KG1 (cell line): Measurements from ENCODE around the gene REXO1.
"Not testable (repeated sequence)": the region's sequence is repeated elsewhere in the genome, so short reads cannot be mapped to it uniquely, and the experiment has no call there.

ENCODE experiments used
- DNase-seq: peaks from one replicate; lab custom pipeline; 2025; lab: John Stamatoyannopoulos, UW

REXO1 gene

GRCh38 chr19:1876496-1877279 lies 28.4 kb upstream of the REXO1 start:
- not testable (repeated sequence) for DNase-seq

GRCh38 chr19:1875646-1876495 lies 27.6 kb upstream of the REXO1 start:
- peak; percentile 51 for DNase-seq

GRCh38 chr19:1875265-1875645 lies 27.0 kb upstream of the REXO1 start:
- DNase-seq: not testable (repeated sequence)

- DNase-seq: no peak
Observed at GRCh38 chr19:1874554-1875185, 26.4 kb upstream of the REXO1 start.

- DNase-seq: no peak
Observed at GRCh38 chr19:1873524-1874473, 25.5 kb upstream of the REXO1 start.

- DNase-seq: no peak
Observed at GRCh38 chr19:1872807-1873523, 24.7 kb upstream of the REXO1 start.

GRCh38 chr19:1871630-1872029 lies 23.3 kb upstream of the REXO1 start:
- no peak for DNase-seq

- DNase-seq: no peak
Observed at GRCh38 chr19:1871140-1871597, 22.9 kb upstream of the REXO1 start.

- DNase-seq: no peak
Observed at GRCh38 chr19:1868971-1869370, 20.7 kb upstream of the REXO1 start.

- no peak for DNase-seq
Observed at GRCh38 chr19:1867349-1867724, 19.1 kb upstream of the REXO1 start.

- DNase-seq: no peak
Observed at GRCh38 chr19:1866693-1867348, 18.5 kb upstream of the REXO1 start.

GRCh38 chr19:1865172-1866010 lies 17.1 kb upstream of the REXO1 start:
- DNase-seq: no peak

GRCh38 chr19:1864480-1865171 lies 16.3 kb upstream of the REXO1 start:
- DNase-seq: peak; percentile 67

GRCh38 chr19:1863638-1864479 lies 15.6 kb upstream of the REXO1 start:
- peak; percentile 92 for DNase-seq

- no peak for DNase-seq
Observed at GRCh38 chr19:1863328-1863637, 15.0 kb upstream of the REXO1 start, which contains the start of gene KLF16. TSS of gene KLF16 (minus strand) at chr19:1863579. CDS start at chr19:1863497, 82 bp downstream.

GRCh38 chr19:1862424-1863327 lies 14.4 kb upstream of the REXO1 start:
- DNase-seq: no peak

GRCh38 chr19:1862068-1862423 lies 13.8 kb upstream of the REXO1 start:
- DNase-seq: peak; percentile 20
